Gastroesophageal sphincter (tissue), 3 donors: ENCODE data around the gene MTA1.

ENCODE experiments used
- CTCF ChIP-seq, 4 experiments: fragments of 200-600 bp in 2 of 4; fragments of 450-650 bp in 2 of 4; sonication (generic) in 1 of 4; IDR thresholded peaks; one replicate each; pipeline ENCODE4 v1.5.1; 2017 to 2019; ENCODE audit warnings: antibody characterized with exemption in 4 of 4, mild to moderate bottlenecking in 2 of 4, moderate library complexity in 2 of 4
- POLR2A ChIP-seq, 2 donors: fragments of 450-650 bp; IDR thresholded peaks; one replicate each; pipeline ENCODE4 v1.6.1; 2017; ENCODE audit warnings: antibody characterized with exemption in 2 of 2, mild to moderate bottlenecking in 2 of 2, moderate library complexity in 1 of 2
- POLR2AphosphoS5 ChIP-seq: sonication (generic); formaldehyde crosslinking; IDR thresholded peaks from one replicate; pipeline ENCODE4 v1.6.1; 2017; ENCODE audit warnings: antibody characterized with exemption

GRCh38 chr14:105374389-105374788, 45.2 kb upstream of the MTA1 start:
- no peak for TF ChIP-seq POLR2A (IDR thresholded peaks at IDR 0.05)
- no peak for TF ChIP-seq POLR2AphosphoS5
- TF ChIP-seq CTCF (IDR thresholded peaks at IDR 0.05) = no peak
